GM19328 (cell line): ENCODE measurements around the gene UGGT2.
"Not testable (repeated sequence)": the region's sequence is repeated elsewhere in the genome, so short reads cannot be mapped to it uniquely, and the experiment has no call there.

Experiments
- ATAC-seq: cut with Tn5 transposase; IDR thresholded peaks from one replicate; pipeline ENCODE4 v1.9.1; 2021; ENCODE audit warnings: mild to moderate bottlenecking, moderate library complexity; ENCODE audit not compliant: unreplicated experiment

Gene UGGT2

DNA sequence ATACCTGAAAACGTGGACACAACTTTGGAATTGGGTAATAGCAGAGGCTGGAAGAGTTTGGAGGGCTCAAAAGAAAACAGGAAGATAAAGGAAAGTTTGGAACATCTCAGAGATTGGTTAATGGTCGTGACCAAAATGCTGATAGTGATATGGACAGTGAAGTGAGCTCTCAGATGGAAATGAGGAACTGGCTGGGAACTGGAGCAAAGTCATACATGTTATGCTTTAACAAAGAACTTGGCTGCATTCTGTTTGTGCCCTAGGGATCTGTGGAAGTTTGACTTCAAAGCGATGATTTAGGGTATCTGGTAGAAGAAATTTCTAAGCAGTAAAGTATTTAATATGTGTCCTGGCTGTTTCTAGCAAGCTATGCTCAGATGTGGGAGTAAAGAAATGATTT is 240.1 kb downstream of the UGGT2 start:
- ATAC-seq: no peak

DNA sequence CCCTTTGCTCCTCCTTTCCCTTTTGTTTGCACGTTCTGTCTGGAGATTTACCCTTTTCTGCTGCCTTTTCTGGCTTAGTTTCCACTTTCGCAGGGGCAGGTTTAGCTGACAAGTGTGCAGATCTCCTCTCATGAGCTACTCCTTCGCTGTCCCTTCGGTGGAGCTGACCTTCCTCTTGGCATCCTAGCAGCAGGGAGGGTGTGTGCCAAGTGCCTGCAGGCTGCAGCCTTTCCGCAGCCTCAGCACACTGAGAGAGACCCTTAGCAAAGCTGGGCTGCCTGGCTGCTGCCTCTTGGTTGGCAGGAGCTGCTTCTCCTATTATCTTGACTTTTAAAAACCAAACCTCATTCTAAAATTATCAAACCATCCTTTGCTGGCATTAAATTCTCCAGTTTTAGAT is 243.8 kb downstream of the UGGT2 start:
- ATAC-seq: no peak

DNA sequence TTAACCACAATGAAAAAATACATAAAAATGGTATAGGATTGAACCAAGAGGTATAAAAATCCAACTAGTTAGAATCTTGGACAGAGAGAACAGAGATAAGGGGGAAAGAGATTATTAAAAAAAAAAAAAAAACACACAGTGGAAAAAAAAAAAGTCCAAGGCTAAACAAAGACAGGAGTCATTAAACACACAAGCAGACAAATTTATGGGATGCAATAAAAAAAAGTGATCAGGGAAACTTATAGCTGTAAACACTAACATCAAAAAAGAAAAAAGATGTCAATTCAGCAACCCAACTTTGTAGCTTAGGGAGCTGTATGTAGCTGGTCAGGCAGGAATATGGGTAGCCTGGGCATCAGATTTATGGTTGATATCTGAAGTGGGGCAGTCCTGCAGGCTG is 247.3 kb downstream of the UGGT2 start:
- ATAC-seq: no peak

GRCh38 chr13:95801825-95802224 is 251.4 kb downstream of the UGGT2 start:
- ATAC-seq: no peak

DNA sequence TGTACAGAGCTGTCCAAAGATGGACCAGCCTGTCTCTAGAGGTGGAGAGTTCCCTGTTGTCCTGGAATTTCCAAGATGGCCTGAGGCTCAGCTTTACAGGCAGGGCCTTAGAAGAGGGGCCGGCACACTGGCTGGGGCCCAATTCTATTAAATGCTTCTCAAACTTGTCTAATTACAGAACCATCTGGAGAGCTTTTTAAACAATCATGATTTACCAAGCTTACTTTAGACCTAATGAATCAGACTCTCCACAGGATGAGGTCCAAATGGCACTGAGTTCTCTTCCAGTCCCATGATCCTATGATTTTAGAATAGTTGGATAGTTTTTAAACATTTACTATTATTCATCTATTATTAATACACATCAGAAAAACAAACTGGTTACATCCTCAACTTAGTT is 252.8 kb downstream of the UGGT2 start:
- ATAC-seq: no peak

DNA sequence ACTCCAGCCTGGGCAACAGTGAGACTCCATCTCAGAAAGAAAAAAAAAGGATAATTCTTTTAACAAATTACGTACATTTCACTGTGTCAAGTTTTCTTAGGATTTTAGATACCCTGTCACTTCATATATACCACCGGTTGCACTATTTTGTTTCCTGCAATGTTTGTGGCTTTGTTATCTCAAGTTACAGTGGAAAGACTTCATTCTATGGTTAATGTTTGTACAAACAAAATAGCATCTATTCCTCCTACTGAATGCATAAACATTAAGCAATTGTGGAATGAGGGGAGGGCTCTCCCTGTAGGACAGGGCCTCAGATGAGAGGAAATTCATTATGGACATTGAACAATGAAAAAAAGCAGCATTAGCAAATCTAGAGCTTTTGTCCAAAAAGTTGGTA is 256.2 kb downstream of the UGGT2 start:
- no peak for ATAC-seq

- no peak for ATAC-seq
Observed at GRCh38 chr13:95793781-95794180, 259.4 kb downstream of the UGGT2 start.

DNA sequence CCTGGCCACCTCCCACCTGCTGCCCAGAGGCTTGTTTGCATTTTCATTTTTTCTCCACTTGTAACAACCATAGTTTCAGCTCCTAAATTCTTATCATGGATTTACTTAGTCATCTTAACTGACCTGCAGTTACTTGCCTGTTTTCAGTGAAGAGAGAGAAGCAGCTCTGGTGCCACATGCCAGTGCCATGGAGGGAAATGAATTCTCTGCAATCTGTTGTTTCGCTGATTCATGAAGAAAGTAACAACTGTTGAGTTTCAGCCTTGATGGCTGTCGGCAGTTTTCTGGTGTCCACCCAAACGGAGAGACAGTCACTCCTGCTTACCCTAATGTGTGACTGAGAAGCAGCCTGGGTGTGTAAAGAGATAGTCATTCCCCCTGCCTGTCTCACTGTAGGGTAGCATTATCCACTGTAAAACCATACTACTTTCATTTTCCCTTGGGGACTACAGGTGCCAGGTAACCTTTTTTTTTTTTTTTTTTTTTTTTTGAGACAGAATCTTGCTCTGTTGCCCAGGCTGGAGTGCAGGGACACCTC is 260.1 kb downstream of the UGGT2 start:
- no peak for ATAC-seq

GRCh38 chr13:95791084-95791722 is 262.0 kb downstream of the UGGT2 start:
- no peak for ATAC-seq

DNA sequence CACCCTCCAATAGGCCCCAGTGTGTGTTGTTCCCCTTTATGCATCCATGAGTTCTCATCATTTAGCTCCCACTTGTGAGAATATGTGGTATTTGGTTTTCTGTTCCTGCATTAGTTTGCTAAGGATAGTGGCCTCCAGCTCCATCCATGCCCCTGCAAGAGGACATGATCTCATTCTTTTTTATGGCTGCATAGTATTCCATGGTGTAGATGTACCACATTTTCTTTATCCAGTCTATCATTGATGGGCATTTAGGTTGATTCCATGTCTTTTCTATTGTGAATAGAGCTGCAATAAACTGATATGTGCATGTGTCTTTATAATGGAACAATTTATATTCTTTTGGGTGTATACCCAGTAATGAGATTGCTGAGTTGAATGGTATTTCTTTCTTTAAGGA is 263.9 kb downstream of the UGGT2 start:
- ATAC-seq: not testable (repeated sequence)

DNA sequence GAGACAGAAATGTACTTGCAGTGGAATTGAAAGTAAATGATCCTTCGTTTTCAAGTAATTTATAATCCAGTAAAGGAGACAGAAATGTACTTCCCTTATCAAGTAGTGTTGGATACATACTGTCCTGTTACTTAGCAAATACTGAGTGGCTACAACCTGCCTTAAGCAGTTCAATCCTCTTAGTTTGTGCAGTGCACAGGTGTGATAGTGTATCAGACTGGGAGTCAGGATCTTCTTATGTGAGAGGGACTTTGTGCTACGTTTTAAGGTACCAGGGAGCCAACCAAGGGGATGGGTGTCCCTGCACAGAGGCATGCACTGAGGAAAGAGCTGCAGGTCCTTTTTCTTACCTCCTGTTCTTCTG is 265.1 kb downstream of the UGGT2 start:
- ATAC-seq: no peak

DNA sequence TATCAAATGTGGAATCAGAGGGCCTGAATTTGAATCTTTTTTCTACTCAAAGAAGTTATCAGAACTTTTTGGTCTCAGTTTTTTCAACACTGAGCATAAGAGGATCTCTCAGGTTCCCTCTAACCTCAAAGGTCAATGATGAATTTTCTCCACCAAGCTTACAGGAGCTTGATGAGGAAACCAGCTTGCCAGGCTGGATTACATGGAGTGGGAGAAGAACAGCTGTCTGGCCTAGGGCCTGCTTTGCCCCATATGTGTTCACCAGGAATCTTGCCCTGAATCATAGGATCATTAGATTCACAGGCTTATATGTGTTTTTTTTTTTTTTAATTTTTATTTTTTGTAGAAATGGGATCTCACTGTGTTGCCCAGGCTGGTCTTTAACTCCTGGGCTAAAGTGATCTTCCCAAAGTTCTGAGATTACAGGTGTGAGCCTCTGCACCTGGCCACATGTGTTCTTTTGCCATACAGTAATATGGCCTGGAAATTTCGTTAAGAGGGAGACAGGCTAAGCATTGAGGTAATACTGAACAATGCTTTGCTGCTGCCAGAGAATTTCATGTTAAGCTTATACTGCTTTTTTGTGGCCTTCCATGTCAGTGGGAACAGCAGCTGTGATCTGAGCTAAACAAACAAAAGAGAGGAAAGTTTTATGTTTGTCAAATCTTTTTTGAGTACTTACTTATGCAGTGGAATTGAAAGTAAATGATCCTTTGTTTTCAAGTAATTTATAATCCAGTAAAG is 265.7 kb downstream of the UGGT2 start:
- no peak for ATAC-seq

GRCh38 chr13:95784900-95785290 is 268.3 kb downstream of the UGGT2 start:
- no peak for ATAC-seq

DNA sequence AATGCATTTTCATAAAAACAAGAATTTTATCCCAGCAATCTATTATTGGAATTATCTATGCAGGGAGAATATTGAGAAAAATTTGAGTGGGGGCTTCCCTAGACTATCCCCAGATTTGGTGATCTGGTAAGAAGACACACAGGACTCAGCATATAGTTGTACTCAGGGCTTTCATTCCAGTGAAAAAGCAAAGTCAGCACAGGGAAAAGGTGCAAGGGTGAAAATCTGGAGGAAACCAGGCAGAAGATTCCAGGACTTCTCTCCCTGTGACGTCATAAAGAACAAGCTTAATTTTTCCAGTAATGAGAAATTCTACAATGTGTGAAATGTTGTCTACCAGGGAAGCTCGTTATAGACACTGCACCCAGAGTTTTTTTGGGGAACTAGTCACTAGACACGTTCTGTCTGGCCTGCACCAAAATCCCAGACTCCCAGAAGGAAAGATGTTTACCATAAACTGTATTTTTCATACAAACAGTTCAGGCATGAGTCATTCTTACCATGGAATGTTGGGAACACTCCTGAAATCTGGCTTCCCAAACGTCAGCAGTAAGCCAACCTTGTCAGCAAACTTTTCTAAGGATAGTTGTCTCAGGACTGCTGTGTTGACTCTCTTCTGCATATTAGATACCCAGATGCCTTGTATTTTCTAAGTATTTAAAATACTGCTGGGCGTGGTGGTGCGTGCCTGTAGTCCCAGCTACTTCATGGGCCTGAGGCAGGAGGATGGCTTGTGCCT is 268.9 kb downstream of the UGGT2 start:
- ATAC-seq: no peak

DNA sequence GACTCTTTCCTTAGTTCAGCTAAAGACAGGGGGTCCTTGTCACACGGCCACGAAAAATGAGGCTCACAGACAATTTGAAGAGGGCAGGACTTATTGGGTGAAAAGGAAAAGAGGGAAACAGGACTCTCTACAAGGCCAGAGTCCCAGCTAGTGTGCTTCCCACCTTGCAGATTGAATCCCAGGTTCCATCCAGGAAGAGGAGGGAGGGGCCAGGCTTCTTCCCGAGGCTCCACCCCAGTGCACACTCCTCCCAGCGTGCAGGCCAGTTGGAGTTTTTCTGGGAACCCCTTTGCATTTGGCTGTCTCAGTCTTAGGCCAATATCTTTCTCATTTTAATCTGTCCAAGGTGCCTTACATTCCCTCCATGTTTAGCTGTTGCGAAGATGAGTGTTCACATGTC is 269.5 kb downstream of the UGGT2 start:
- ATAC-seq: no peak

DNA sequence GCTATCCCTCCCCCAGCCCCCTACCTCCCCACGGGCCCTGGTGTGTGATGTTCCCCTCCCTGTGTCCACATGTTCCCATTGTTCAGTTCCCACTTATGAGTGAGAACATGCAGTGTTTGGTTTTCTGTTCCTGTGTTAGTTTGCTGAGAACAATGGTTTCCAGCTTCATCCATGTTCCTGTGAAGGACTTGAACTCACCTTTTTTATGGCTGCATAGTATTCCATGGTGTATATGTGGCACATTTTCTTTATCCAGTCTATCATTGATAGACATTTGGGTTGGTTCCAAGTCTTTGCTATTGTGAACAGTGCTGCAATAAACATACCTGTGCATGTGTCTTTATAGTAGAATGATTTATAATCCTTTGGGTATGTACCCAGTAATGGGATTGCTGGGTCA is 271.3 kb downstream of the UGGT2 start:
- not testable (repeated sequence) for ATAC-seq

- no peak for ATAC-seq
Observed at GRCh38 chr13:95781016-95781415, 272.2 kb downstream of the UGGT2 start.

DNA sequence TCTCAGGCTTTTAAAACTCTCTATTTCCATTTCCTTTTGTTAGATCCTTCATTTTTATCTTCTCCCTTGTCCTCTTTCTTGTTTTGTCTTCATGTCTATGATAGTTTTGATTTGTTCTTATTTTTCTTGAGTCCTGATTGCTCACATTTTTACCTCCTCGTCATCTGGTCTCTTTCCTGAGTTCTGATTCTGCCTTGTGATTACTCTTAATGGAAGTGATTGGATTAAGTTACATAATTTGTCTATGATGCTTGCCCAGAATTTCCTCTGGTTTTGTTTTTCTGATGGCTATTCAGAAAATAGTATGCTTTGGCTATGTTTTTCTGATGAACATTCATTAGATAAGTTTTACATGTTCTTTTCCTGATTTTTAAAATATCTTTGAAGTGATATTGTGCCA is 273.7 kb downstream of the UGGT2 start:
- no peak for ATAC-seq

DNA sequence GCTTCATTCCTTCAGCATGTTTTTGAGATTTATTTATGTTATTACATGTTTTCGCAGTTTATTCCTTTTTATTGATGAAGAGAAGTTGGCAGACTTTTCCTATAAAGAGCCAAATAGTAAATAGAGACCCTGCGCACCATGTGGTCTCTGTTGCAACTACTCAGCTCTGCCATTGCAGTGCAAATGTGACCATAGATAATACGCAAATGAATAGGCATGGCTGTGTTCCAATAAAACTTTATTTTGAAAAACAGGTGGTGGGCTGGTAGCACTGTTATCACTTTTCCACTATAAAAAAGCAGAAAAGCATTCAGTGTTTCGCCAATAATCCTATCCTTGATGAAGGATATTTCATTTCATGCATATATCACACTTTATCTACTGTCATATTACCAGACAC is 281.3 kb downstream of the UGGT2 start:
- no peak for ATAC-seq

DNA sequence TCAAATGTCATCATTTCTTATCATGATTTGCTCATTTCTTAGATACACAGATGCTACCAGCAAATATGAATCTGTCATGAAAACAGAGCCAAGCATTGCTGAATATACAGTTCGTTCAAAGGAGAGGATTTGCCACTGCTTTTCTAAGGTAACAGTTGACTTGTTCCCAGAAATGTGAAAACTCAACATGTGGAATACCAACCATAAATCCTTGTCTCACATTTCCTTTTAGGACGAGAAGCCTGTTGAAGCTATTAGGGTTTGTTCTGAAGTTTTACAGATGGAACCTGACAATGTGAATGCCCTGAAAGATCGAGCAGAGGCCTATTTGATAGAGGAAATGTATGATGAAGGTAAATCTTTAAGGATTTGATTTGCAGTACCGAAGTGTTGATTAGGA is 289.6 kb downstream of the UGGT2 start:
- no peak for ATAC-seq

- ATAC-seq: not testable (repeated sequence)
Observed at GRCh38 chr13:95762626-95763025, 290.6 kb downstream of the UGGT2 start.

DNA sequence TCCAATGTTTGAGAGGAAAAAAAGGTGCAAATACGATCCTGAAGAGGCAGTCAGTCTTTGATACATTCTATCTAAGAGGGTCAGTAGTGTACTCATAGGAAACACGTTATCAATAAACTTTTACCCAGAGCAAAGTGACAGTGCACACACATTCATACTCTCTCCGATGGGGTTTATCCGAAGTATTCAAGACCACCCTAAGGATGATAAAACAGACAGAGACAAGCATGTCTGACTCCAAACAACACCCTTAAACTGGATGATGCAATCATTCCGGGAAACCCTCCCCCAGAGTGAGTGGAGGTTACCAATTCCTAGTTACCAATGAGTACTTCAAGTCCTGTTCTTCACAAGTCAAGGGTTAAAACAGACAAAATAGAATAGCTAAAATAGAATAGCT is 297.1 kb downstream of the UGGT2 start:
- ATAC-seq: no peak
